GM18951 (cell line): ENCODE results near the gene ELOB.

Experiments used
- POLR2A ChIP-seq: IDR thresholded peaks from 4 replicates; pipeline ENCODE4 v1.6.1; 2011; ENCODE audit warnings: mild to moderate bottlenecking; ENCODE audit not compliant: insufficient read length, insufficient read depth; ENCODE audit errors: extremely low read depth
- in situ Hi-C: fragments of 300-500 bp; cut with MboI; formaldehyde crosslinking; loops from one replicate; pipeline ENCODE4 v1.12.0; 2022; ENCODE audit warnings: low sequenced_read_pairs, mixed read lengths, inconsistent platforms; ENCODE audit not compliant: unreplicated experiment

Gene ELOB

DNA sequence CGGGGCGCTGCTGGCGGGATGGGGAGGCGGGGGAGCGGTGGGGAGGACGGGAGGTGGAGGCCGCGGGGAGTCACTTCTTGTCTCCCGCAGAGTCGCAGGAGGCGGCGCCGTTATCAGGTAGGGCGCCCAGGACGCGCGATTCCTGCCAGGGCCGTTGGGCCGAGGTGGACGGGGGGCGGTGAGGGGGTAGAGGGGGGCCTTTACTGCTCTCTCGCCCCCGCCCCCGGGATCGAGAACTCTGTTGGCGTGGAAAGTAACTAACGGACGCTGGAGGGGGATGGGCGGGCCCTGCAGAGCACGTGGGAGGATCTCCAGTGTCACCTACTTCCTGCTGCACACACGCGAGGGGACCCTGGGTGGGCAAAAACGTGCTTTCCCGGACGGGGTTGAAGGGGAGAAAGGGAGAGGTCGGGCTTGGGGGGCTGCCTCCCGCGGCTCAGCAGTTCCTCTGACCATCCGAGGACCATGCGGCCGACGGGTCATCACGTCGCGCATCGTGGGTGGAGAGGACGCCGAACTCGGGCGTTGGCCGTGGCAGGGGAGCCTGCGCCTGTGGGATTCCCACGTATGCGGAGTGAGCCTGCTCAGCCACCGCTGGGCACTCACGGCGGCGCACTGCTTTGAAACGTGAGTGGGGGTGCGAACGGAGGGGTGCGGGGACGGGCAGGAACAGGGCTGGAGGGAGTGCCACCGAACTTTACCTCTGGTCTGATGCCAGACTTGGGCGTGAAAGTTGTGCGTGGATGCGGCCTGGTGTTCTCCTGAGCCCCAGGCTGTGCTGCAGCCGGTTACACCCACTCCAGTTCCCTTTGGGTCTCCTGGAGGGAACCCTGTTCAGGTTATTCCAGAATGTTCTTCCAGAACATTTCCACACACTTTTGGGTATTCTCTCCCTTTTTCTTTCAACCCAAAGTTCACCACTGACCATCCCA lies 40.5 kb upstream of the ELOB start:
- in situ Hi-C loops, result no loop called here
- no peak for TF ChIP-seq POLR2A

DNA sequence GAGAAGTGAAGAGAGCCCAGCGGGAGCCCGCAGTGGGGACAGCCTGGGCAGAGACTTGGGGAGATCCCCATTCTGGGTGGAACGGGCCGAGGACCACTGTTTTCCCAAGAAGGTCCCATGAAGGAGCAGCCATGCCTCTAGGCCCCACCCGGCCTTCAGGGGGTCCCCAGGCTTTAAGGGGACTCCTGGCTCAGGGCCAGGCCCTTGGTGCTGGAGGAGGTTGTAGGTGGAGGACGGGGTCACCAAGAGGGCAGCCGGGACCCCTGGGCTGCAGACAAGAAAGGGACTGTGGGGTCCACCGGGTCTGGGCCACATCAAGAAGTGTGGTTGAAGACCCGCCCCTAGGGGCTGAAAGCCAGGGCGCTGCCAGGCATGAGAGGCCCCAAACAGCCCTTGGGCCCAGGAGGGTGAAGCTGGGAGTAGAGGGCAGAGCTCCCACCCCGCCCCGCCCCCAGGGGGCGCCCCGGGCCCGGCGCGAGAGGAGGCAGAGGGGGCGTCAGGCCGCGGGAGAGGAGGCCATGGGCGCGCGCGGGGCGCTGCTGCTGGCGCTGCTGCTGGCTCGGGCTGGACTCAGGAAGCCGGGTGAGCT lies 39.8 kb upstream of the ELOB start, which contains the start of gene PRSS21:
Gene PRSS21, plus strand, starts transcription at position 487 of the 589 bp plus-strand sequence. Its CDS starts 32 bp downstream, at position 519.
- TF ChIP-seq POLR2A, result no peak
- in situ Hi-C loops, result no loop called here

DNA sequence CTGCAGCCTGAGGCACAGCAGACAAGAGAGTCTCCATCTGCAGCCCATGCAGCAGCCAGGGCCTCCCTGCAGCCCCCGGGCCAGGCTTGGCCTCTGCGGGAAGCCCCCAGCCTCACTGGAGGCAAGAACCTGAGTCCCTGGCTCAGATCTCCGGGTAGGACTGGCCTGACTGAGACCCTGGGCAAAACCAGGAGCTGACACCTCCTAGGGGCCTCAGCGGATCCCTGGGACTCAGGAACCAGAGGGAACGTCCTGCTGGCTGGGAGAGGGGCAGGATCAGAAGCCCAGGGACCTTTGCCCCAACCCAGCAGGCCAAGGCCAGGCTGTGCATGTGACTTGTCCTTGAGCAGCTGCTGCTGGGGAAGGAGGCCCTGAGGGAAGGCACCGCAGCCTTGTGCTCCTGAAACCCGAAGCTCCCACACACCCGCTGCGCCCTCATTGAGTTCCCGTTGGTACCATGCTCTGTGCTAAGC lies 38.3 kb upstream of the ELOB start:
- in situ Hi-C loops, result no loop called here
- TF ChIP-seq POLR2A, result no peak

DNA sequence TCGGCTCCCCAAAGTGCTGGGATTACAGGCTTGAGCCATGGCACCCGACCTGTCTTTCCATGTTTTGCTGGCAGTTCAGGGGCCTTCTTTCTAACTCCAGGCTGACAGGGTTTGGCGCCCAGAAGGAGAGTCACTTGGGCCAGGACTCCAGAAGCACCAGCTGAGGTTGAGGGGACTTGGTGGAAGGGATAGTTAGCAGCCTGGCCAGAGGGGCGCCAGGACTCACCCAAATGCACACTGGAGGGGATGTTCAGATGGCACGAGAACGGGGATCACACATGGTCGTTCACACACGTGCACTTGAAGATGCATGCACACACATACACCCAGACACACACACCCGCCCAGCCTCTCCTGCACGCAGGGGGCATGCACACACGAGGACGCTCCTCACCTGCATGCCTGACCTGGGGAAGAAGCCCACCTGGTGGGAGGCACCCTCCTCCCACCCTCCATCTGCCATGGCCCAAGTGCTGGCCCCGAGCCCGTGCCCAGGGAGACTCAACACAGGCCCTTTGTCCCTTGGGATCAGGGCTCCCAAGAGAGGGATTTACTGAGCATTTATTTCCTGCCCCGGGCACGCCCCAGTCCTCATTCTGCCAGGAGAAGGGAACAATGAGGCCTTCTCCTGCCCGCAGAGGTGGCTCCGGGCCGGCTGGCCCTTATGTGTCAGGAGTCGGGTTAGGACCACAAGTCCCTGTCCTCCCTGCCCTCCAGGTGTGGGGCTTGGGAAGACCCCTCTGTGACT lies 37.6 kb upstream of the ELOB start:
- no peak for TF ChIP-seq POLR2A
- in situ Hi-C loops, result no loop called here

DNA sequence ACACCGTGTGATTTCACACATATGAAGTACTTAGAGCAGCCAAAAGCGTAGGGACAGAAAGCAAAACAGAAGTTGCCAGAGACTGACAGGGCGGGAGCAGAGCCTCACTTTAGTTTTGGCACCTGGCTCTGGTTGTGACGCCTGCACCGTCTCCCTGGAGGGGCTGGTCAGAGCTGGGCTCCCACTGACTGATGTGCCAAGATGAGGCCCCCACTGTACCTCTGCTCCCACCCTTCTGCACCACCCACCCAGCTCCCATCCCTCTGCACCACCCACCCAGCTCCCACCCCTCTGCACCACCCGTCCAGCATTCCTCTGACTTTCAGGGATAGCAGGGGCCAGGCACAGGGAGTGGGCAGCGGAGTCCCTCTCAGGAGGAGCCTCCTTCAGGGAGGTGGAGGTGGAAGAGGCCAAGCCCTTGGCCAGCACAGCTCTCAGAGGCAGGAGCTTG lies 36.7 kb upstream of the ELOB start:
- in situ Hi-C loops, result no loop called here
- no peak for TF ChIP-seq POLR2A

DNA sequence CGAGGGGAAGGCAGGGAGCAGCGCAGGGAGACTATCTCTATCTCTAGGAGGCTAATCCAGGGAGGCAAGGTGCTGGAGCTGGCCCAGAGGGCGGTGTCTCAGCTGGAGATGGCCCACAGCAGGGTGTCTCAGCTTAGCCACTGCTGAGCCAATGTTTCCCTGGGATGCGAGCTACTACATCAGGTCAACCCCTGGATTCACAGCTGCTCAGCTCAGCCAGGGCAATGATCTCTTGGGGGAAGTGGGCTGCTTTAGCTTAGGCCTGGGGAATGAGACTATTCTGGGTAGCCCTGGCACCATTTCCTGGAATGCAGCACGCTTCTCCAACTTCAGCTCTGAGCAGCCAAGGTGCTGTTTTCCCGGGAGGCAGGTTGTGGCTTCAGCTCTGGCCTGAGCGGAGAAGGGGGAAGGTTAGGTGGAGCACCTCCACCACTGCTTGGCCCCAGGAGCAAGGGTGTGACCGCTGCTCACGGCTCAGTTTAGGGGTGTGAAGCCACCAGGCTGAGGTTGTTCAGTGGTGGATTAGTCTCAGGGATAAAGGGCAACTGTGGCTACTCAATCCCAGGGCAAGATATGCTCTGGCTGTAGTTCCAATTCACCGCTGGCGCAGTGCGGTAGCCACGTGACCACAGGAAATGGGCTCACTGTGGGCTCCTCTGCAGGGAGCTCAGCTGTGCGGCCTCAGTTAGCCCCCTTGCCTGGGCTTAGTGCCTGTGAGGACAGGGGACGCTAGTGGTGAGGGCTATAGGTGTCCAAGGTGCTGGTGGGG lies 34.8 kb upstream of the ELOB start:
- no peak for TF ChIP-seq POLR2A
- in situ Hi-C loops, result no loop called here

DNA sequence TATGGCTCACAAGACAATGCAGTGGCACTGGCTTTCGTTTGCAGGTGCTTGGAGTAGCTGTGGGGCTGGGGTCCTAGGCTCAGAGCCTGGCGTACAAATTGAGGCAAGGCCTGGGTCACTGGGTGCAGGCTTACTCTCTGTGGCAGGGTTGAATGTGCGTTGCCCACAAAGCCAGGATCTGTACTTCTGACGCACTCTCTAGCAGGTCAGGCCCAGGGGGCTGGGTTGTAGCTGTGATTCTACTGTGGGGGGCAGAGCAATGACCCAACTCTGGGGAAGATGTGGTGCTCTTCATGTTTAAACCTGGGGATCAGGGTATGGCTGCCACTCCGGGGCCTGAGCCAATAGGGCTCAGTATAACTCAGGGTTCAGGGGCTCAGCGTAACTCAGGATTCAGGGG lies 33.6 kb upstream of the ELOB start:
- no peak for TF ChIP-seq POLR2A
- in situ Hi-C loops, result no loop called here

DNA sequence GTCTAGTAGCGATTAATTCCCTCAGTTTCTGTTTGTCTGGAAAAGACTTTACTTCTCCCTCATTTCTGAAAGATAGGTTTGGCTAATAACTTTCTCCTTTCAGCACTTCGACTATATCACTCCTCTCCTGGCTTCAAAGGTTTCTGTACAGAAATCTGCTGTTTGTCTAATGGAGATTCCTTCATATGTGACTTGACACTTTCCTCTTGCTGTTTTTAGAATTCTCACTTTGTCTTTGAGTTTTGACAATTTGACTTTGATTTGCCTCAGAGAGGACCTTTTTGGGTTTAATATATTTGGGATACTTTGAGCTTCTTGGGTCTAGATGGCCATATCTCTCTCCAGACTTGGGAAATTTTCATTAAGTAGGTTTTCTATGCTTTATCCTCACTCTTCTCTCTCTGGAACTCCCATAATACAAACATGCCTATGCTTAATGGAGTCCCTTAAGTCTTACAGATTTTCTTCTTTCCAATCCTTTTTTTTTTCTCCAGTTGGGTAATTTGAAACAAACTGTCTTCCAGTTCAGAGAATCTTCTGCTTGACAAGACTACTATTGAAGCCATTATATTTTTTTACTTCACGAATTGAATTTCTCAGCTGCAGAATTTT lies 32.2 kb upstream of the ELOB start:
- TF ChIP-seq POLR2A, result no peak
- in situ Hi-C loops, result no loop called here

DNA sequence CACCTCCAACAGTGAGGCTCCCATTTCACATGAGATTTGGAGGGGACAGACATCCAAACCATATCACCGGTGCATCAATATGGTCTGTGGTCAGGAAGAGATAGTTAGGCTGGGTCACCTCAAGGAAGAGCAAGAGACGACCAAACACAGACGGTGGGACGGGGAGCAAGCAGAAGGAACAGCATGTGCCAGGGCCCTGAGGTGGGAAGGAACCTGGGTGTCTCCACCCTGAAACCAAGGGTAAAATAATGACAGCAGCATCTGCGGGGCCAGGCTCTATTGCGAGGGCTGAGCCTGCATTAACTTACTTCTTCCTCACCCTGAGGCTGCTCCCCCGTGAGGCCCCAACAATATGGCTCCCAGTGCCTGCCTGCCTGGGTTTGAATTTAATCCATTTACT lies 31.1 kb upstream of the ELOB start:
- TF ChIP-seq POLR2A, result no peak
- in situ Hi-C loops, result no loop called here

DNA sequence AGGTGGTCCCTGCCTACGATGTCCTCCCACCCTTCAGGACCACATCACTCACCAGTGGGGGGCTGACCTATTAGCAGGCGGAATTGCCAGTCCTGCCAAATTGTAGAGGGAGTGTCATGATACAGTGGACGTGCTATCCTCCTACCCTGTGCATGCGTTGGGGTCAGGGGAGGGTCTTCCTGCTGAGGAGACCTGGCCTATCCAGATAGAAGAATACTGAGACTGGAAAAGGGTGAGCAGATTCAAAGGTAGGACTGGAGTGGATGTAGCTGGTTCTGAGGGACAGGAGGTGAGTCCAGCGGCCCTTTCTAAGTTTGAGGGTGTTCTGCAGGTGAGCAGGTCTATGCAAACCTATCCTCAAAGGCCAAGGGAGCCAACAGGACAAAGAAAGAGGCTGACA lies 29.2 kb upstream of the ELOB start:
- in situ Hi-C loops, result no loop called here
- no peak for TF ChIP-seq POLR2A

DNA sequence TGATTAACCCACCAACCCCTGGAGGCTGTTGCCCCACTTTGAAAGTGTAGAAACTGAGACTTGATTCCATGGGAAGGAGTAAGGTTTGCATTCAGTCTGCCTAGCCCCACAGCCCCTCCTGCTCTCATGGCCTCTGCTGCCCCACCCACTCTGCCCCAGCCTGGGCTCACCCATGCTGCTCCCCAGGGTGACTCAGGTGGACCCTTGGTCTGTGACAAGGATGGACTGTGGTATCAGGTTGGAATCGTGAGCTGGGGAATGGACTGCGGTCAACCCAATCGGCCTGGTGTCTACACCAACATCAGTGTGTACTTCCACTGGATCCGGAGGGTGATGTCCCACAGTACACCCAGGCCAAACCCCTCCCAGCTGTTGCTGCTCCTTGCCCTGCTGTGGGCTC lies 27.6 kb upstream of the ELOB start:
- in situ Hi-C loops, result no loop called here
- no peak for TF ChIP-seq POLR2A

DNA sequence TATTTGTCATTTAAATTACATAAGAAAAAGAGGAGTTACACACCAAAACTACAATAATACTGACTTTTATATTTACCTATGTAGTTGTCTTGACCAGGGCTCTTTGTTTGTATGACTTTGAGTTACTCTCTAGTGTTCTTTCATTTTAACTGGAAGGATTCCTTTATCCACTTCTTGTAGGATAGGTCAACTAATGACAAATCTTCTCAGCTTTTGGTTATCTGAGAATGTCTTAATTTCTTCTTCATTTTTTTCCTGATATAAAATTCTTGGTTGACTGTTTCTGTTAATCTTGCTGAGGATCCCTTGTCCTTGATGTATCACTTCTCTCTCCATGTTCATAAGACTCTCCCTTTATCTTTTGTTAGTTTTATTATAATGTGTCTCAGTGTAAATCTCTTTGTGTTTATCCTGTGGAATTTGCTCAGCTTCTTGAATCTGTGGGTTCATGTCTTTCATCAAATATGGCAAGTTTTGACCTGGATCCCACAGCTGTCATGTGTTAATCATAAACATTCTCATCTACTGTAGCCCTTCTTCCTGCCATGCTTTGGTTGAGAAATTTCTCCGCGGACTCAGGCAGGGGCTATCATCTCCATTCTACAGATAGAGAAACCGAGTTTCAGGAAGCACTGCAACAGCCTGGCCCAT lies 26.6 kb upstream of the ELOB start:
- no peak for TF ChIP-seq POLR2A
- in situ Hi-C loops, result no loop called here

DNA sequence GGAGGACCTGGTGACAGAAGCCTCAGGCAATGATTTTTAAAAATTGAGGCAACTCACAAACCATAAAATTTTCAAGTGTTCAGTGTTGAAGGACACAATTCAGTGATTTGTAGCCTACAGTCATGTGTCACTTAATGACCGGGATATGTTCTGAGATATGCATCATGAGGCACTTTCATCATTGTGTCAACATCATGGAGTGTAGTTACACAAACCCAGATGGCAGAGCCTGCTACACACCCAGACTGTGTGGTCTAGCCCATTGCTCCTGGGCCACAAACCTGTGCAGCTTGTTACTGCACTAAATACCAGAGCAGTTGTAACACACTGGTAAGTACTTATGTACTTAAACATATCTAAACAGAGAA lies 22.8 kb upstream of the ELOB start:
- no peak for TF ChIP-seq POLR2A
- in situ Hi-C loops, result no loop called here
